GM12878 (cell line): ENCODE measurements around the gene ZNF107. TPM values are rescaled to one million over a fixed set of nuclear protein-coding genes. Genes with fewer than 3 reads are reported as not detected.

Experiments used
- ATAC-seq: fragments of 200-7000 bp; cut with Tn5 transposase; 3 replicates; pipeline ENCODE4 v1.9.1; 2020; ENCODE audit warnings: mild to moderate bottlenecking, moderate library complexity
- BruUV-seq: library from RNA; stranded (reverse); fragments of 400-500 nt; replicated peaks from 2 replicates; lab custom pipeline; 2021; lab: Mats Ljungman, UMichigan
- CTCF ChIA-PET: fragments of 300-600 bp; sonication (Branson Sonifier 250); formaldehyde crosslinking; extraction: SDS; loops from one replicate; lab custom pipeline; 2021; ENCODE audit warnings: inconsistent platforms; lab: Yijun Ruan, JAX
- POLR2A ChIA-PET: fragments of 350-600 bp; formaldehyde crosslinking; extraction: SDS; loops from one replicate; lab custom pipeline; 2021; ENCODE audit warnings: inconsistent platforms; lab: Charles Lee
- RAD21 ChIA-PET: fragments of 300-600 bp; sonication (Branson Sonifier 250); formaldehyde crosslinking; loops from one replicate; lab custom pipeline; 2023; ENCODE audit warnings: antibody characterized with exemption; ENCODE audit not compliant: unreplicated experiment; lab: Charles Lee
- SMC1A ChIA-PET: fragments of 300-600 bp; sonication (Branson Sonifier 250); formaldehyde crosslinking; loops from one replicate; lab custom pipeline; 2023; ENCODE audit not compliant: unreplicated experiment, uncharacterized antibody; lab: Charles Lee
- DNase-seq: peaks from one replicate; pipeline ENCODE4 v3.0.0-alpha.2; 2011; ENCODE audit warnings: low read depth, low spot score
- FAIRE-seq: peaks from 3 replicates; lab custom pipeline; 2011; peaks lifted over from hg19 to GRCh38; lab: Jason Lieb, UNC
- H2AFZ ChIP-seq: 2 replicates; pipeline ENCODE4 v1.6.0; 2011; ENCODE audit warnings: low read depth, low read length, control low read depth; ENCODE audit not compliant: control insufficient read depth
- H3K27ac ChIP-seq: 2 replicates; pipeline ENCODE4 v1.5.1; 2011; ENCODE audit warnings: control low read depth; ENCODE audit not compliant: control insufficient read depth, insufficient read depth
- H3K27me3 ChIP-seq, 2 experiments: replicated peaks in 1 of 2; 2 replicates each; pipeline versions ENCODE4 v1.6.0 to v1.6.1; 2011; ENCODE audit warnings: low read length in 1 of 2; ENCODE audit not compliant: control insufficient read depth in 2 of 2, insufficient read depth in 2 of 2
- H3K36me3 ChIP-seq, 2 experiments: 2 replicates each; pipeline ENCODE4 v1.5.1; 2011; ENCODE audit warnings: low read length in 1 of 2; ENCODE audit not compliant: control insufficient read depth in 2 of 2, insufficient read depth in 2 of 2
- H3K4me1 ChIP-seq: 2 replicates; pipeline ENCODE4 v1.6.1; 2011; ENCODE audit warnings: mild to moderate bottlenecking, low read length, moderate library complexity, mixed read lengths; ENCODE audit not compliant: control insufficient read depth, insufficient read depth
- H3K4me2 ChIP-seq: 2 replicates; pipeline ENCODE4 v1.6.0; 2011; ENCODE audit warnings: control low read depth; ENCODE audit not compliant: control insufficient read depth, insufficient read depth
- H3K4me3 ChIP-seq: fragments of 200-600 bp; sonication (generic); 2 replicates; pipeline ENCODE4 v1.5.1; 2016
- H3K79me2 ChIP-seq: 2 replicates; pipeline ENCODE4 v1.6.0; 2011; ENCODE audit warnings: low read length; ENCODE audit not compliant: control insufficient read depth, insufficient read depth
- H3K9ac ChIP-seq: 2 replicates; pipeline ENCODE4 v1.8.0; 2011; ENCODE audit warnings: low read length, control low read depth, mixed read lengths; ENCODE audit not compliant: control insufficient read depth, insufficient read depth
- H3K9me3 ChIP-seq: replicated peaks from 3 replicates; pipeline ENCODE4 v1.5.1; 2011; ENCODE audit warnings: mild to moderate bottlenecking, low read length; ENCODE audit not compliant: control insufficient read depth, insufficient read depth
- H4K20me1 ChIP-seq: 2 replicates; pipeline ENCODE4 v1.6.0; 2011; ENCODE audit not compliant: control insufficient read depth, insufficient read depth
- CHD4 ChIP-seq: fragments of 200-600 bp; sonication (generic); IDR thresholded peaks from 2 replicates; pipeline ENCODE4 v1.6.1; 2016; ENCODE audit warnings: mild to moderate bottlenecking
- CUX1 ChIP-seq: IDR thresholded peaks from 2 replicates; pipeline ENCODE4 v1.6.1; 2012; ENCODE audit warnings: improper control_type of control experiment, low read depth, low read length; ENCODE audit not compliant: insufficient replicate concordance
- E2F8 ChIP-seq: fragments of 450-650 bp; IDR thresholded peaks from 2 replicates; pipeline ENCODE4 v1.6.1; 2018; ENCODE audit warnings: mild to moderate bottlenecking, low read depth, moderate library complexity; ENCODE audit not compliant: partially characterized antibody
- FOS ChIP-seq: IDR thresholded peaks from 3 replicates; pipeline ENCODE4 v1.6.1; 2011; ENCODE audit warnings: borderline replicate concordance; ENCODE audit not compliant: insufficient read length; ENCODE audit errors: extremely low read depth
- HDGF ChIP-seq: fragments of 450-650 bp; IDR thresholded peaks from 2 replicates; pipeline ENCODE4 v1.6.1; 2016; ENCODE audit warnings: antibody characterized with exemption
- MTA2 ChIP-seq: fragments of 450-650 bp; IDR thresholded peaks from 2 replicates; pipeline ENCODE4 v1.6.1; 2016; ENCODE audit warnings: low read depth, mild to moderate bottlenecking, moderate library complexity
- MTA3 ChIP-seq: IDR thresholded peaks from 2 replicates; pipeline ENCODE4 v1.6.1; 2012; ENCODE audit warnings: low read length, inconsistent platforms, borderline replicate concordance
- RFX5 ChIP-seq: IDR thresholded peaks from 2 replicates; pipeline ENCODE4 v1.6.1; 2011; ENCODE audit warnings: low read depth, low read length, improper control_type of control experiment
- STAT1 ChIP-seq: fragments of 450-650 bp; conservative IDR thresholded peaks from 2 replicates; pipeline ENCODE4 v1.6.1; 2014; ENCODE audit warnings: antibody characterized with exemption, mild to moderate bottlenecking
- ZNF274 ChIP-seq: IDR thresholded peaks from one replicate; pipeline ENCODE4 v1.8.0; 2011; ENCODE audit not compliant: insufficient read length, insufficient read depth
- WGBS: methylation state at CpG from one replicate; pipeline ENCODE4 v1.1.6; 2016; ENCODE audit warnings: low lambda C conversion rate; ENCODE audit not compliant: insufficient replicate concordance, insufficient coverage; ENCODE audit errors: missing lambda C conversion rate; 5-methylcytosine and 5-hydroxymethylcytosine counted together
- in situ Hi-C: fragments of 300-500 bp; cut with MboI; formaldehyde crosslinking; loops from 9 replicates; pipeline ENCODE4 v1.14.3; 2018; ENCODE audit warnings: mixed read lengths
- intact Hi-C: fragments of 100-400 bp; cut with micrococcal nuclease; formaldehyde crosslinking; loops from one replicate; pipeline ENCODE4 v1.14.2; 2022; ENCODE audit not compliant: unreplicated experiment
- polyA plus RNA-seq, 11 experiments: library from polyadenylated mRNA; depleted of rRNA in 4 of 11; unstranded in 6 of 11; stranded (reverse) in 5 of 11; fragments of >200 nt; fragmentation: Nextera tagmentation in 4 of 11; fragmentation: Illumina TruSeq in 1 of 11; extraction: Ambion mirVana in 4 of 11; extraction: Trizol in 1 of 11; gene quantifications; 1 replicate in 1 of 11; 2 replicates in 10 of 11; pipeline versions ENCODE4 v1.2.1 to v1.2.3, GENCODE V29; 2011 to 2016; ENCODE audit warnings: inconsistent platforms in 2 of 11, missing spikeins in 2 of 11, low read depth in 1 of 11
- total RNA-seq, 4 experiments: library from RNA; depleted of rRNA in 3 of 4; stranded (reverse); fragments of >200 nt in 3 of 4; fragmentation: Illumina TruSeq in 1 of 4; extraction: Trizol in 1 of 4; gene quantifications; 2 replicates each; pipeline versions ENCODE4 v1.2.1 to v1.2.3, GENCODE V29; 2013 to 2021

The ZNF107 gene
- total and polyA plus RNA-seq, 10 of the 15 experiments (the other 5 are each of a cell fraction or from before 2014, with no cell fraction given) = 3.2 to 23.3 (median 13.7) TPM

GRCh38 chr7:64626083-64626469 is 39.9 kb upstream of the ZNF107 start:
- Histone ChIP-seq H4K20me1 (no peaks in the 10 kb centered on the region), H3K4me3 (no peak overlapping the region), H3K4me2 (no peak overlapping the region), H3K27me3 (no peaks in the 10 kb centered on the region), H3K36me3 (no peaks in the 10 kb centered on the region), H2AFZ (no peak overlapping the region), H3K4me1 (no peaks in the 10 kb centered on the region), H3K79me2 (no peaks in the 10 kb centered on the region), H3K9me3 (no peaks in the 10 kb centered on the region; the same call in 2 of the 3 replicates), H3K9ac (no peak overlapping the region), H3K27ac (no peak overlapping the region)
- BruUV-seq = no TSS peak
- TF ChIP-seq FOS = no peak
- no peak for TF ChIP-seq MTA3
- no peak for TF ChIP-seq MTA2
- no peak for TF ChIP-seq RFX5
- SMC1A ChIA-PET = no interaction called here
- ATAC-seq (peak; percentile 62), FAIRE-seq (no peak), DNase-seq (no peak)
- 0% methylated on average over 5 of the region's 5 CpGs for WGBS
- in situ Hi-C loops = no loop called here
- RAD21 ChIA-PET = interaction anchor here (0.9 kb wide), 1 partner anchor 305 kb away, joined by 4 read pairs; no protein-coding TSS in a partner anchor
- CTCF ChIA-PET = interaction anchor here (0.9 to 2.3 kb wide), 6 partner anchors 9 to 309 kb away, joined by 3 to 8 read pairs (median 3); no protein-coding TSS in a partner anchor
- POLR2A ChIA-PET = no interaction called here
- intact Hi-C loops = no loop called here

- H3K9me3 ChIP-seq = no peaks in the 10 kb centered on the region; the same call in 2 of the 3 replicates
- no peak overlapping the region for H2AFZ ChIP-seq
- SMC1A ChIA-PET = no interaction called here
- no TSS peak for BruUV-seq
- CTCF ChIA-PET = interaction anchor here (0.6 to 1.6 kb wide), 4 partner anchors 9 to 838 kb away, joined by 3 to 4 read pairs (median 3); no protein-coding TSS in a partner anchor
- in situ Hi-C loops = no loop called here
- DNase-seq = no peak
- H3K27ac ChIP-seq = no peak overlapping the region
- no peak overlapping the region for H3K9ac ChIP-seq
- no peak overlapping the region for H3K4me3 ChIP-seq
- H3K79me2 ChIP-seq = no peaks in the 10 kb centered on the region
- no peak overlapping the region for H3K4me2 ChIP-seq
- WGBS = 0% methylated on average over 2 of the region's 2 CpGs
- no peaks in the 10 kb centered on the region for H3K27me3 ChIP-seq
- POLR2A ChIA-PET = no interaction called here
- intact Hi-C loops = no loop called here
- ATAC-seq = no peak
- FAIRE-seq = no peak
- RAD21 ChIA-PET = interaction anchor here (0.9 kb wide), 1 partner anchor 306 kb away, joined by 4 read pairs; no protein-coding TSS in a partner anchor
- no peaks in the 10 kb centered on the region for H3K4me1 ChIP-seq
- H4K20me1 ChIP-seq = no peaks in the 10 kb centered on the region
- no peaks in the 10 kb centered on the region for H3K36me3 ChIP-seq
- no peak for TF ChIP-seq ZNF274
- no peak for TF ChIP-seq E2F8
- no peak for TF ChIP-seq CUX1
- no peak for TF ChIP-seq CHD4
- no peak for TF ChIP-seq HDGF
- no peak for TF ChIP-seq STAT1
Measured at GRCh38 chr7:64626557-64626956, 39.4 kb upstream of the ZNF107 start.
